OCI-LY3 (cell line): ENCODE measurements around the gene CELF4.

Experiments used
- EZH2phosphoT487 ChIP-seq: fragments of 200-600 bp; shearing (Covaris generic); IDR thresholded peaks from 2 replicates; pipeline ENCODE4 v1.6.1; 2018; ENCODE audit warnings: antibody characterized with exemption, mixed run types, low read depth
- TF ChIP-seq, protein P1 (sequence below): fragments of 200-600, 300-600 bp; sonication (generic); IDR thresholded peaks from 2 replicates; pipeline ENCODE4 v1.5.1; 2014; ENCODE audit warnings: antibody characterized with exemption, low read length, low read depth

- TF ChIP-seq, protein P1, sequence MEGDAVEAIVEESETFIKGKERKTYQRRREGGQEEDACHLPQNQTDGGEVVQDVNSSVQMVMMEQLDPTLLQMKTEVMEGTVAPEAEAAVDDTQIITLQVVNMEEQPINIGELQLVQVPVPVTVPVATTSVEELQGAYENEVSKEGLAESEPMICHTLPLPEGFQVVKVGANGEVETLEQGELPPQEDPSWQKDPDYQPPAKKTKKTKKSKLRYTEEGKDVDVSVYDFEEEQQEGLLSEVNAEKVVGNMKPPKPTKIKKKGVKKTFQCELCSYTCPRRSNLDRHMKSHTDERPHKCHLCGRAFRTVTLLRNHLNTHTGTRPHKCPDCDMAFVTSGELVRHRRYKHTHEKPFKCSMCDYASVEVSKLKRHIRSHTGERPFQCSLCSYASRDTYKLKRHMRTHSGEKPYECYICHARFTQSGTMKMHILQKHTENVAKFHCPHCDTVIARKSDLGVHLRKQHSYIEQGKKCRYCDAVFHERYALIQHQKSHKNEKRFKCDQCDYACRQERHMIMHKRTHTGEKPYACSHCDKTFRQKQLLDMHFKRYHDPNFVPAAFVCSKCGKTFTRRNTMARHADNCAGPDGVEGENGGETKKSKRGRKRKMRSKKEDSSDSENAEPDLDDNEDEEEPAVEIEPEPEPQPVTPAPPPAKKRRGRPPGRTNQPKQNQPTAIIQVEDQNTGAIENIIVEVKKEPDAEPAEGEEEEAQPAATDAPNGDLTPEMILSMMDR: no peak
- no peak for TF ChIP-seq EZH2phosphoT487
These were observed 53.8 kb downstream of the CELF4 start for GRCh38 chr18:37511721-37512298.
